ENCODE measurements around the gene PLA2R1. TPM values are rescaled to one million over a fixed set of nuclear protein-coding genes. Genes with fewer than 3 reads are reported as not detected.

PLA2R1 gene
- total RNA-seq, 1 donor from 2014 or later, result 17.0 TPM

DNA sequence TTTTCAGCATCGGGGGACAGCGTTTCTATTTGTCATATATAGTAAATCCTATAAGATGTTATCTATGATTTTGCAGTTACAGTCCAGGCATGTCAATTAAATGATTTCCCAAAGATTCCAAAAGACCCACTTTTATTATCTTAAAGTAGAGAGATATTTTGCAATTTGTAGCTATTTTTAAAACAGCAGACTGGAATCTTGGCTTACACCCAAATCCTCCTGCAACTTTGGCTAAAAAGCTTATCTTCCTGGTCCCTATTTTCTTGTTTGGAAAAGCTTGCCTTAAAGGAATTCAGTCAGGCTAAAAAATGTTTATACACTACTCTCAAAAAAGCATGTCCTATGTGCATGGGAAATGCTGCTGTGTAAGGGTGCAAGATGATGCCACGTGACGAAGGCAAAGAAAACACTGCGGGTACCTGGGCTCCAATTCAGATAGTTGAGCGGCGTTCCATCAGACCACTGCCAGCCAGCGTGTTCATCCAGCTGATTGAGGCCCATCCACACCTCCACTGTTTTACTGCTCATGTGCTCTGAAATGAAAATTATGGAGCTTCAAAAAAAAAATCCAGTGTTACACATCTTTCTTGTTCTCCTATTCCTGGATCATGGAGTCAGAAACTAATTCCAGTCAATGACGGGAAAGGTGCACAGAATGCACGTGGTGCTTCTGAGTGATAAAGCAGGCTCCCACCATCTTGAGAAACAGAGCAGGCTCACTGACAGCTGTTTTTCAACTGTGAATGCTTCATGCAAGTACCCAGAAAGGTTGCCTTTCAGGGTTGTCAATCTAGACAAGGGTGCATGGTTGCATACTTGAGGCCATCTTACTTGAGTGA is 33.8 kb downstream of the PLA2R1 start:
- peak; percentile 27 for DNase-seq

DNA sequence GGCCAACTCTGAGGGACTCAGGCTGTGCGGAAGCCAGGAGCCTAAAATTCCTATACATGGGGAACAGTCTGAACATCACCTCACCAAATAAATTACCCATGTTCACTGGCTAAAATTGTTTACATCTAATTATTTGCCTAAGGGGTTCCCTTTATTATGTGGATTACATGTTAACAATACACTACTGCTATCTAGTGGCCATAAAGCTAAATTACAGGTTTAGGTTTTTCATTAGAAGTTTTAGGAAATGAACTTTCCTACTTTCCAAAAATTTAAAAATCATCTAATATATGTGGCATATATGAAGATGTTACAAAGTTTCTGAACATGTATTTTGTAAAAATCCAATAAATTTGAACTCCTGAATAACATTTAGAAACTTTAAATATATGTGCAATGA is 40.3 kb downstream of the PLA2R1 start:
- DNase-seq, result no peak

DNA sequence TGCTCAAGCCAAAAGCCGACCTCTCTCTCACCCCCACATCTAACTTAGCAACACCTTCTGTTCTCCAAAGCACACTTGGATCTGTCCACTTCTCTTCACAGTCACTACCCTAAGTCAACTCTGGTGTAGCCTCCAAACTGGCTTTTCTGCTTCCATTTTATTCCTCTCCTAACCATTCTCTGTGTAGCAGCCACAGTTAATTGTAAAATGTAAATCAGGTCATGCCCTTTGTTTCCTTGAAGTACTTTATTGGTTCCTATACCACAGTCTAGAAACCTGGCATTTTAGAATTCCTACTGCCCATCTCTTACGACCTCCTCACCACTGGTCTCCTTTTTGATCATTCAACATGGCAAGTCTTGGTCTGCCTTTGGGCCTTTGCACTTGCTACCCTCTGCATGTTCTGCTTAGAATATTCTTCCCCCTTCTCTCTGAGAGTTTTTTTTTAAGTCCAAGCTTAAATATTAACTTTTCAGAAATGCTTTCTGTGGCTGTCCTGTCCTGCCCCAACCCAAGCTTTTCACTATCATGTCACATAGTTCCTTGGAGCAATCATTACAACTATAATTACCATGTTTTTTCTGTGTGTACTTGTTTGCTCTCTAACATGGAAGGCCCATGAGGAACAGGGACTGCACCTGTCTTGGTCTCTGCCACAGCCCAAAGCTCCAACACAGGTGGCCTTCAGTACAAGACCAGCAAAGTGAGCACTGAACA is 42.9 kb downstream of the PLA2R1 start:
- no peak for DNase-seq

DNA sequence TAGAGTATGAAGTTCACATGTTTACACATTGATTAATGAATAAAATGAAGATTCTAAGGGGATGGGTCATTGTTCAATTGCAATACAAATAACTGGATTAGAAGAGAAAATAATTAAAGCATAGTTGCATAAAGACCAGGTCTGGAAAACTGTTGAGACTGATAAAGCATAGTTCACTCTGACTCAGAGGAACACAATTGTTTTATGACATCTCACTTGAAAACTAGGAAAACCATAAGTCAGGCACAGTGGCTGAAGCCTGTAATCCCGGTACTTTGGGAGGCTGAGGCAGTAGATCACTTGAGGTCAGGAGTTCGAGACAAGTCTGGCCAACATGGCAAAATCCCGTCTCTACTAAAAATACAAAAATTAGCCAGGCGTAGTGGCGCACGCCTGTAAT is 46.7 kb downstream of the PLA2R1 start:
- DNase-seq, result peak; percentile 32

DNA sequence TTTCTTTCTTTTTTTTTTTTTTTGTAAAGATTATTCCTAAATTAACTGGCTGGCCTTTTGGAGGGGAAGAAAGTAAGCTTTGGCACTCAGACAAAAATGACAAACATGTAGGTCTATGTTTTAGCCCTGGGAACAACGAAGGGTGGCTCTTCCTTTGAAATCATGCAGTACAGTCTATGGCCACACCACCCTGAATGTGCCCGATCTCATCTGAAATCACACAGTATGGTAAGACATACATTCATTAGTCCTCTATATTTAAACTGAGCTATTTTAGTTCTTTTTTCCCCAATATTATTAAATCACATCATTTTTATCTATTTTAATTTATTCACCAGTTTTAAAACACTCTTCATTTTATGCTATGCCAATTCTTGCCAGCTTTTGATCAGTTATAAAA is 48.2 kb downstream of the PLA2R1 start:
- DNase-seq, result no peak

DNA sequence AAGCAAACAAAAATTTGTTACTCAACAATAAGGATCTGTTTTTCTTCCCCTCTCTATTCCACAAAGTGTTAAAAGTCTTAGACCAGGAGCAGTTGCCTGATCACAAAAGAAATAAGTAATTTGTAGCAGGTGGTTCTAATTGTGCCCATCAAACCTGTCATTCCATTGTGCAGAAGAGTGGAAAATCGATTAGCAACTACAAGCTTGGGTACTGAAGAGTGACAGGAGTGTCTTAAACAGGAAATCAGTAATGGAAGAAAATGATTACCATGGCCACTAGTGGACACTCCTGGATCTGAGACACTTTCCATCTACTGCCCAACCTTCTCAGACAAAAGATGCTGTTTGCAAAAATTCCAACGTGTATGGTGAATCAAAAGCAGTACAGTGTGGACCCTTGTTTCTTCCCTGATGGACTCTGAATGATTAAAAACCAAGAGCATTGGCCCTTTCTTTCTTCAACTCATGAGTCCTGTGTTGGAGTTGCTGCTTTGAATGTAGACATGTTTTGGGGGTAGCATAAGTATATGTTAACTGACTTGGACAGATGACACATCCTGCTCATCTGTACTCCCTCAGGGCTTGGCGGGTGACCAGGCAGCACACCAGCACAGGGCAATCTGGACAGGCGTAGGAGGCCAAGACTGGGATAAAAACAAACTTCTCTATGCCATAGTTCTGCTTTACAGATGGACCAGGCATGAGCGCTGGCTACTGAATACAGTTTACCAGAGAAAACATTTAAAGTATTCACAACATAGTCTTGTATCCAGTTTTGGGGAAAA is 51.9 kb downstream of the PLA2R1 start:
- no peak for DNase-seq

DNA sequence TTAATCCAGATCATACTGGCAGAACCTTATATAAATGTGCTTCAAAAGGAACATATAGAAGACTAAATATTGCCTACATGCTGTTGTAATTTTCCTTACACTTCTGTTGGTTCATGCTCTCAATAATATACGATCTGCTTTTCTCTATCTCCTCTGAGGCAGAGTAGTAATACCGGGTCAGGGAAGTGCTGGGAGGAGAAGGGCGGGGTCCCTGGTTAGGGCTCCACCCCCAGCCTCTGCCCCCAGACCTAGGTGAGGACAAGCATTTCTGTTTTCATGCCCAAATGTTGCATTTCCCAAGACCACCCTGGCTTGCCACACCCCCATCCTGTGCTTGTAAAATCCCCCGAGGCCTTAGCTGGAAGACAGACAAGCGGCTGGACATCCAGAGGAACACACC is 55.3 kb downstream of the PLA2R1 start:
- DNase-seq, result no peak

DNA sequence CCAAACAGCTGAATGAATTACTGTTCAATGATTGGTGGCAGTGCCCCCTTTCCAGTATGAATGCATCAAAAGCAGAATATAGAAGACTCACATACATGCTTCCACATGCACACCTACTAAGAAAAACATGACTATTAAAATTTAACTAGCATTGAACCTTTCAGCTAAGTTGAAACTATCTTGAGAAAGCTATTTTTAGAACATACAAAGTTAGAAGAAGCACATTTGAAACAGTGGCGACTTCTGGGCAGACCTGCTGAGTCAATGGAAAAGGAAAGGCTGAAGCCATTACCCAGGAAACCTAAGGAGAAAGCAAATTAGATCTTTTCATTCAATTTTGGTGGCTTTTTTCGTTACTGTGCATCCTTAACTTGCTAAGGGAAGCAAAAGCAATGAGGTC is 55.9 kb downstream of the PLA2R1 start:
- DNase-seq, result no peak

DNA sequence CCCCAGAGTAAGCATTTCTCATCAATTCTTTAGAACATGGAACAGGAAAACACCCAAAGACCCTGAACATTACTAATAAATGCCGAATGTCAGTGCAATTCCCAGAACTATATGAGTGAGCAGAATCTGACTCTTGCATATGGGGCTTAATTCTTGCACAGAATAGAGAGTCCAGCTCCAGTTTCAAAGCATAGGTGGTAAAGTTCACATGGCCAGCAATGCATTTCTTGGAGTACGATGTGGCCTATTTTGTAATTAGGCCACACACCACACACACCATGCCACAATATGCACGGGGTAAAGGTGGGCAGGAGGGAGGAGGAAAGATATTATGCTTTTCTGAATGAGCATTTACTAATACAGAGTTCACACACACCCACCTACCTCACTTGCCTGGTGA is 56.5 kb downstream of the PLA2R1 start:
- DNase-seq, result no peak

DNA sequence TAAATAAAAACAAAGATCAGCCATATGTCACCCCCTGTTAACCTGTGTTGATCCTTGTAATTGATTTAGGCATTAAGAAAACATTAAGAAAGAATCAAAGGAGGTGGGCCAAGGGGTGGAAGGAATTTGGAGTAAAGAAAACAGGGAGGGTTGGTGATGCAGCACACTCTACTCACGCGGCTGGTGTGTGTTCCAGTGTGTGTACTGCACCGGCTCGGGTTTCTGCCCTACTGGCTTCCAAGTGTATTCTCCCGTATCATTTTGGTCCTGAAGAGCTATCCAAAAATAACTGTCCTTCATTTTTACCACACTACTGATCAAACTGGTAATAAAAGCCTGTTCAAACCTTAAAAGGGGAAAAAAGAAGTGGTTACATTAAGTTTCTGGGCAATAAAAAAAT is 56.9 kb downstream of the PLA2R1 start:
- DNase-seq, result no peak

DNA sequence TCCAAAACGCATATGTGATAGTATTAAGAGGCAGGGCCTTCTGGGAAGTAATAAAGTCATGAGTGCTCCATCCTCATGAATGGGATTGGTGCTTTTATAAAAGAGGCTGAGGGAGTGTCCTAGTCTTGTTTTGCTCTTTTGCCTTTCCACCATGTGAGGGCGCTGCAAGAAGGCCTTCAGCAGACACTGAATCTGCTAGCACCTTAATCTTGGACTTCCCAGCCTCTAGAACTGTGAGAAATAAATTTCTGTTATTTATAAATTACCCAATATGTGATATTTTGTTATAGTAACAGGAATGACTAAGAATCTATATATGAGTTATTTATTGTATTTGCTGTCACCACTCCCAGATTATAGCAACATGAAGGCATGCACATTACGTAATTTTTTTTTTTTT is 63.5 kb downstream of the PLA2R1 start:
- DNase-seq, result peak; percentile 28

DNA sequence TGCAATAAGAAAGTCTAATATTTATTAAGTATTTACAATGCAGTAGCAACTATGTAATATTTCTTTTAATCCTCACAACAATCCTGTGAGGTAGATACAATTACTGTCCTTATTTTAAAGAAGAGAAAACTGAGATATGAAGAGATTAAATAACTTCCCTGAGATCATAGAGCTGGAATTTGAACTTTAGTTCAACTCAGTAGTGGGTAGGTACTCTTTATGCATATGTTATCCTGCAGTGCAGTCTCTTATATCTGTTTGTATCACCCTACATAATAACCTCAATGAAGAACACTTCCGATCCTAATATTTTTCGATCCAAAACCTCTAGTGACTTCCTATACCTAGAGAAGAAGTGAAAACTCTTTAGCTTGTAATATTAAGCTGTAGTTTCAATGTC is 64.2 kb downstream of the PLA2R1 start:
- no peak for DNase-seq

DNA sequence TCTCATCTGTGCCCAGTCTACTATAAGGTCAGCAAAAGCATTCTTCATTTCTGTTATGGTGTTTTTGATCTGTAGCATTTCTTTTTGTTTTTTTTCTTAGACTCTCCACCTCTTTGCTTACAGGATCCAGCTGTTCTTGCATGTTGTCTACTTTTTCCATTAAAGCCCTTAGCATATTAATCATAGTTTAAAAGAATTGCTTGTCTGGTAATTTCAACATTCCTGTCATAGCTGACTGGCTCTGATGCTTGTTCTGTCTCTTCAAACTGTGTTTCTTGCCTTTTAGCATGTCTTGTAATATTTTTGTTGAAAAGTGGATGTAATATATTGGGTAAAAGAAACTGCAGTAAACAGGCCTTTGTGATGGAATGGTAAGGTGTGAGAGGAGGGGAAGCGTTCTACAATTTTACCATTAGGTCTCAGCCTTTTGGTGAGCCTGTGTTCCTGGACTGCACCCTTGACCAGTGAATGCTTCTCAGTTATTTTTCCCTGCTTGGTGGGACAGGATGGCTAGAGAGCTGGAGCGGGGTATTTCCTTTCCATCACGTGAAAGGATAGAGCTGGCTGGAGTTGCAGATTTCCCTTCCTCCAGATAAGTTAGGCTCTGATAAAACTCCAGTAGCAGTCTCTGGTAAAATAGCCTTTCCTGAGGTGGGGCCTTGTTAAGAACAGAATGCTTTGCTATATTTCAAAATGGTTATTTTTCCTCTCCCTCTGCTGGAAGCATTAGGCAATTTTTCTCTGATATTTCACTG is 65.4 kb downstream of the PLA2R1 start:
- peak; percentile 37 for DNase-seq

DNA sequence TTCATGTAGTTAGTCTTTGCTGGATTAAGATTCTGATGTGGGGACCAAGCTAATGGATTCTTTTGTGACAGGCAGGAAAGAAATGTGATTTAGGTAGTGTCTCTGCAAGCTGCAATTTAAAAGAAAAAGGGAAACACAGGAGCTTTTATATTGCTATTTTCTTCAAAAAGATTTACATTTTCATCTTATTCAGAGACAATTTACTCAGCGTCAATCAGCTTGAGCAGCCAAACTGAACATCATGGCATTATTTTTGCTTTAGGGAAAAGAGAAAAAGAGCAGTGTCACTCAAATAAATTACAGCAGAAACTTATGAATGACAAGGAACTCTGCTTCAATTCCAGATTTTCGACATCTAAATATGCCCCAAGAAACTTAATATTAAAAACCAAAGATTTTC is 67.4 kb downstream of the PLA2R1 start:
- no peak for DNase-seq

DNA sequence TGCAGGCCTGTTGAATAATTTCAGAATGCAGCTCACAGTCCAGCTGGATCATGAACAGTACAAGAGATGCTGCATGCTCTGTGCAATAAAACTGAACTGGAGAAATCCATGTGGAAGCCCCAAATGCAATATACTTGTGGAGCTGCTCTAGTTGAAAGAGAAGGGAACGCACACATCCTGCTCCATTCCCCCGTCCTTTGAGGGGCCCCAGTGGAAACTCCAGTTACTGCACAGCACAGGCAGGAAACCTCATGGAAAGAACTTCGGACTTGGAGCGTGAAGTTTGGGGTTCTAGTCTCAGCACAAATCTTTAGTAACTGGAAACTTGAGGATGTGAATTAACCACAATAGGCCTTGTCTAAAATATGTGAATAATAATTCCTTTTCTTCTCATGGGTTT is 73.2 kb downstream of the PLA2R1 start:
- DNase-seq, result no peak

DNA sequence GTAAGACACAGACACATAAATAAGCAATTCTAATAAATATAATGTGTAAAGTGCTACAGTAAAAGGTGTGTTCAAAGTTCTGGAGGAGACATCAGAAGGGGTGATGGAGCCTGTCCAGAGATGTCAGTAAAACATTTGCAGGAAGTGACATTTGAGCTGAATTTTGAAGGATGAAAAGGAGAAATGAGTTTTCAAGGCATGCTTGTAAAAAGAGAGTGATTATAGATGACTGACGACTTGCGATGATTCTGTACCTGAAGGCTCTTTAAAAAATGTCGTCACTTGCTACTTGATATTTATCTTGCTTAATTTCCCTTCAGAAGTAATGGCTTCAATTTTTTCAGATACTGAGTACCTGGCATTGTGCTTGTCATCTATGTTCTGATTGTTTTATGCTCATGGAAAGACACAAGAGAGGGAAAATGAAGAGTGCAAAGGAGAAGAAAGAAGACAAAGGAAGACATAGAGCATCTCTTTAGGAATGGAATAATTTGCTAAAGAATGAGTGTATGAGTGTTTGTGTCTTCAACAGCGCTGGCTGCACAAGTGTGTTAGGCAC is 73.9 kb downstream of the PLA2R1 start:
- no peak for DNase-seq

DNA sequence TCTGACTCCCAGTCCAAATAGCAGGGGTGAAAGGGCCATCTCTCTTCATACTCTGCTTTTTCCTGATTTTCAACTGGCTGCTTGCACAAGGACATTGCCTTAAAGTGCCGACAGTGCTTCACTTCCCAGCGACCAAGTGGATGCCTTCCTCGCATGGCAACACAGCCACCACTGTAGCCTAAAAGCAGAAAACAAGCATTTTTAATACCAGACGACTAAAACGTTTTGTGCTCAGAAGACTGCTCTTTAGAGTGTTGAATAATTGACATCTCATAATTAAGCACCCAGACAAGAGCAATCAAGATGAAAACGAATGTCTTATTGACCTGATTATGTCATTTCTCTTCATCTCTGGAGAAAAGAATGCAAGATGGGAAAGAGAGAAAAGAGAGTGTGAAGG is 75.2 kb downstream of the PLA2R1 start:
- no peak for DNase-seq

DNA sequence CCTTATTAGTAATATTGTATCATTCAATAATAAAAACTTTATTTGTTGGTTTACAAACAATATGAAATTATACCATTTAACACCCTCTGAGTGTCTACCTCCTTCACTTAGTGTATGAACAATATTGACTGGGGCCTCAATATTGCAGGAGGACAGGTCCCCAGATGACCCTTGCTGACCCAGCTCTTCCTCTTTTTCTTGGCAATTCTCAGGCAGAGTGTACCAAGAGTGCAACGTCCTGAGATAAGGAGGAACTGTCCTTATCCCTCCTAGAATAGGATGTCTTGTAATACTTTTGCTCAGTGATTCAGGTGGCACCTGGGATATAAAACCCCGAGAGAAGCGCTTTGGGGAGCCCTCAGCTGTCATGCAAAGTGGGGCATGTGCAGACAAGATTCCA is 76.8 kb downstream of the PLA2R1 start:
- no peak for DNase-seq

DNA sequence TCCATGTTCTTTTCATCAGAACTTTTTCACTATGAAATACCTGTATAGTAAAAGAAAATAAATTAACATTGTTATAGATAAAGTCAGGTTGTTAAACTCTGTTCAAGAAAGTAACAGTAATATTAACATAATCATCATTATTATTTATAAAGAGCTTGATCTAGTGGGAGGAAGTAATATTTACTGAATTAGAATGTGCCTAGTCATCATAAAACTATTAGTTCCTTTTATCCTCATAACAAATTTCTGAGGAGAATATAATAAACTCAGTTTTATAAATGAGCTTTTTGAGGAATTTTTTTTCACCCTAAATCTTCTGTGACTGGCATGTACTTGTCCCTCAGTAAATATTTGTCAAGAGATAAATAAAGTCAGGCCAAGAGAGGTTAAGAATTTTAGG is 78.4 kb downstream of the PLA2R1 start:
- no peak for DNase-seq

DNA sequence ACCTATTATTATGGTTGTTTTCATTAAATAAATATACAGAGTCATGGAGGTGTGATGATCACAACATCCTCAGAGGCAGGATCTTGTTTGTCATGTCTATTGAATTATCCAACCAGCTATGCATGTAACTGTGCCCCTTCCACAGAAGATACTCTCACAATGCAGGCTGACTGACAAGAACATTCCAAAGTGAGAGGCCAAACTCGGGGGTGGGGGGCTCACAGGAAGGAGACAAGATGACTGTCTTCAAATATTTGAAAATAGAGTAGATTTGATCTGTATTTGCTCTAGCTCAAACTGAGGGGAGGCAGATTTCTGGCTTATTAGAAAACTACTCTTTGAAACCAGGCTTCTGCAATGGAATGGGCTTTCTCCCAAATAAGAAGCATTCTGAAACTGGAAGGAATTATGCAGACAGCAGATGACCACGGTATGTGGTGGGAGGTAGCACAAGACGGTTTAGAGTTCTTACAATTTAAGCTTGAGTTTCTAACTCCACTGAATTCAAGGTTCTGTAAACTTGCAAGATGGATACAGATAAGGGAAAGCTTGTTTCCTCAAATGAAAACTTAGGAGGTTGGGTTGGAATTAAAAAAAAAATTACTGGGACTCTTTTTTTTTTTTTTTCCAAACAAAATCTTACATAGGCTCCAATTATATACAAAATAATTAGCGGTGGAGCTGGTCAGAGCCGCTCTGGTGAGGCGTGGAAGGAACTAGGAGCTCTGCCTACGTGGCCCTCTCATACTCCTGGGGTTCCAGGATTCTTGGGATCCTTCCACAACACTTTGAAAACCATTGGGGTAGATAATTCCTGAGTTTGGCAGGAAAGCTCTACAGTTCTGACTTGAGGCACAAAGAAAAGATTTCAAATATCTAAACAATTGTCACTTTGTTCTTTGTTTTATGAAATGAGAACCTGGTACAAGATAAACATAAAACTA is 79.3 kb downstream of the PLA2R1 start:
- DNase-seq, result no peak

DNA sequence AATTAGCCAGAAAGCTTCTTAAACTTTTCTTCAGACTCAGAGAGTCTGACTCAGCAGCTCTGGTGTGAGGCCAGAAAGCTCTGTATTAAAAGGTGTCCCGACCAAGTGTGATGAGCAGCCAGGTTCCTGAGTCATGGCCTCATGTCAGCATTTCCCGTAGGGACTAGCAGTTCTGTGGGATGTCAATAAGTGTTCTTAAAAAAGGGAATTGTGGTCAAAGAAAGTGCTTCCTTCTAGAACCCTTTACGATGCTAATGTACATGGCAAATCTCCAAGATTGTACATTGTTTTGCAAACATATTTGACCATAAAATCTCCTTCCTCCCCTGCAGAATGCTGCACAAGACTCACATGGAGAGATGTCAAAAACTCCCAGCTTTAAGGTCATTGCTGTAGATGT is 80.1 kb downstream of the PLA2R1 start:
- DNase-seq, result peak; percentile 84

Data from dermis blood vessel endothelial cell (primary cell).